Mesenchymal stem cell (in vitro differentiated cells and primary cell): ENCODE measurements around the gene PCDHGA9.

Experiments
- DNase-seq: peaks from one replicate; pipeline ENCODE4 v3.0.0-alpha.2; 2013
- H2AFZ ChIP-seq: one replicate; pipeline ENCODE4 v1.6.1; 2013; ENCODE audit warnings: low read depth, mild to moderate bottlenecking, control low read depth, inconsistent platforms, low read length, moderate library complexity
- H2AK5ac ChIP-seq: 2 replicates; pipeline ENCODE4 v1.6.1; 2013; ENCODE audit warnings: low read length, moderate library complexity, mild to moderate bottlenecking, inconsistent platforms; ENCODE audit not compliant: severe bottlenecking
- H2BK120ac ChIP-seq: one replicate; pipeline ENCODE4 v1.6.1; 2013; ENCODE audit warnings: low read depth, mild to moderate bottlenecking, inconsistent platforms, low read length, moderate library complexity
- H2BK12ac ChIP-seq, 2 experiments: one replicate each; pipeline ENCODE4 v1.6.1; 2013; ENCODE audit warnings: inconsistent platforms in 2 of 2, low read length in 2 of 2, mild to moderate bottlenecking in 2 of 2, moderate library complexity in 2 of 2, control low read depth in 1 of 2
- H2BK15ac ChIP-seq: one replicate; pipeline ENCODE4 v1.6.1; 2013; ENCODE audit warnings: mild to moderate bottlenecking, low read depth, inconsistent platforms; ENCODE audit not compliant: poor library complexity, severe bottlenecking
- H2BK5ac ChIP-seq: 2 replicates; pipeline ENCODE4 v1.6.1; 2013; ENCODE audit warnings: low read depth, mild to moderate bottlenecking, low read length, control low read depth, inconsistent platforms; ENCODE audit not compliant: poor library complexity, severe bottlenecking
- H3K14ac ChIP-seq, 2 experiments: one replicate each; pipeline ENCODE4 v1.6.1; 2013; ENCODE audit warnings: inconsistent platforms in 2 of 2, low read length in 2 of 2, control low read depth in 1 of 2, mild to moderate bottlenecking in 1 of 2, moderate library complexity in 1 of 2
- H3K18ac ChIP-seq, 2 experiments: one replicate each; pipeline ENCODE4 v1.6.1; 2013; ENCODE audit warnings: inconsistent platforms in 2 of 2, low read length in 2 of 2, control low read depth in 1 of 2, low read depth in 1 of 2, mild to moderate bottlenecking in 1 of 2
- H3K23ac ChIP-seq, 2 experiments: one replicate each; pipeline ENCODE4 v1.6.1; 2013; ENCODE audit warnings: inconsistent platforms in 2 of 2, low read length in 2 of 2, mild to moderate bottlenecking in 2 of 2, moderate library complexity in 2 of 2, control low read depth in 1 of 2
- H3K27ac ChIP-seq: 2 replicates; pipeline ENCODE4 v1.5.1; 2013; ENCODE audit warnings: mild to moderate bottlenecking, moderate library complexity, low read length, control low read depth, inconsistent platforms; ENCODE audit not compliant: poor library complexity, severe bottlenecking
- H3K27me3 ChIP-seq, 2 experiments: 2 replicates each; pipeline versions ENCODE4 v1.6.1 to v1.7.0; 2013; ENCODE audit warnings: low read length in 2 of 2, mild to moderate bottlenecking in 2 of 2, moderate library complexity in 2 of 2, control low read depth in 1 of 2, inconsistent platforms in 1 of 2; ENCODE audit not compliant: control insufficient read depth in 1 of 2, insufficient read depth in 1 of 2
- H3K36me3 ChIP-seq, 2 experiments: 2 replicates each; pipeline versions ENCODE4 v1.6.1 to v1.7.0; 2013; ENCODE audit warnings: low read length in 2 of 2, control low read depth in 1 of 2, inconsistent platforms in 1 of 2, low read depth in 1 of 2, mild to moderate bottlenecking in 1 of 2; ENCODE audit not compliant: insufficient read depth in 2 of 2, control insufficient read depth in 1 of 2
- H3K4ac ChIP-seq, 2 experiments: one replicate each; pipeline ENCODE4 v1.6.1; 2013; ENCODE audit warnings: inconsistent platforms in 2 of 2, low read length in 2 of 2, mild to moderate bottlenecking in 2 of 2, moderate library complexity in 2 of 2, control low read depth in 1 of 2, low read depth in 1 of 2
- H3K4me1 ChIP-seq: 2 replicates; pipeline ENCODE4 v1.6.1; 2013; ENCODE audit warnings: low read depth, low read length, control low read depth; ENCODE audit not compliant: control insufficient read depth, insufficient read depth
- H3K4me2 ChIP-seq: 2 replicates; pipeline ENCODE4 v1.6.1; 2013; ENCODE audit warnings: low read length, mild to moderate bottlenecking, inconsistent platforms; ENCODE audit not compliant: poor library complexity, severe bottlenecking
- H3K4me3 ChIP-seq, 2 experiments: 2 replicates each; pipeline versions ENCODE4 v1.5.1 to v1.7.0; 2013; ENCODE audit warnings: low read length in 2 of 2, mild to moderate bottlenecking in 2 of 2, control low read depth in 1 of 2, low read depth in 1 of 2; ENCODE audit not compliant: insufficient read depth in 1 of 2
- H3K79me1 ChIP-seq: replicated peaks from 2 replicates; pipeline ENCODE4 v1.6.1; 2013; ENCODE audit warnings: mild to moderate bottlenecking, control low read depth, low read length, inconsistent platforms; ENCODE audit not compliant: poor library complexity, severe bottlenecking
- H3K9ac ChIP-seq: 2 replicates; pipeline ENCODE4 v1.7.0; 2013; ENCODE audit warnings: mild to moderate bottlenecking, low read length, moderate library complexity
- H3K9me3 ChIP-seq: 2 replicates; pipeline ENCODE4 v1.7.0; 2013; ENCODE audit warnings: mild to moderate bottlenecking, low read length; ENCODE audit not compliant: control insufficient read depth
- H4K8ac ChIP-seq: one replicate; pipeline ENCODE4 v1.6.1; 2013; ENCODE audit warnings: inconsistent platforms, mild to moderate bottlenecking, low read length, moderate library complexity
- H4K91ac ChIP-seq: one replicate; pipeline ENCODE4 v1.6.1; 2013; ENCODE audit warnings: mild to moderate bottlenecking, low read length, inconsistent platforms
- WGBS: methylation state at CpG from one replicate; pipeline ENCODE4 v1.1.7; 2013; ENCODE audit warnings: mixed read lengths; 5-methylcytosine and 5-hydroxymethylcytosine counted together

PCDHGA9 gene

DNA sequence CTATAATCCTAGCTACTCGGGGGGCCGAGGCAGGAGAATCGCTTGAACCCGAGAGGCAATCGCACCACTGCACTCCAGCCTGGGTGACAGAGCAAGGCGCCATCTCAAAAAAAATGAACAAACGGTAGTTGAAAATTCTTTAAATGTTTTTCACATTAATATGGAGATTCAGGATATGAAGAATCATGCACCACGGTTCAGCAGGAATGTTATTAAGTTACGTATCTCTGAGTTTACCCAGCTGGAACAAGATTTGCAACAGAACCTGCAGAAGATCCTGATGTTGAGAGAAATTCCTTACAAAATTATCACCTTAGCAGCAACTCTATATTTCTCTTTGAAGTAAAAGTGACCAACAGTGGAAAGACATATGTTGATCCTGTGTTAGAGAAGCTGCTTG, 37.8 kb downstream of the PCDHGA9 start:
- H4K8ac ChIP-seq = no peak overlapping the region
- H3K14ac ChIP-seq = no peak overlapping the region
- peaks cover 7 to 9% of the 10 kb centered on the region in 2 experiments for H3K36me3 ChIP-seq
- H3K4me3 ChIP-seq = no peak overlapping the region
- H3K18ac ChIP-seq = no peak overlapping the region
- H2AK5ac ChIP-seq = no peak overlapping the region
- no peak overlapping the region for H2AFZ ChIP-seq
- H3K9me3 ChIP-seq = peaks cover 10% of the 10 kb centered on the region
- no peak overlapping the region for H3K23ac ChIP-seq
- DNase-seq = no peak
- peak overlapping the region; percentile 24 for H3K27ac ChIP-seq
- no peak overlapping the region for H3K4me2 ChIP-seq
- no peak overlapping the region for H2BK15ac ChIP-seq
- no peak overlapping the region for H3K4ac ChIP-seq
- no peaks in the 10 kb centered on the region for H3K27me3 ChIP-seq
- peaks cover 5% of the 10 kb centered on the region for H3K4me1 ChIP-seq
- H4K91ac ChIP-seq = no peak overlapping the region
- no peak overlapping the region for H2BK120ac ChIP-seq
- peaks cover 25% of the 10 kb centered on the region for H3K79me1 ChIP-seq
- H2BK5ac ChIP-seq = no peak overlapping the region
- H2BK12ac ChIP-seq = no peak overlapping the region
- 97% methylated on average over 9 of the region's 9 CpGs for WGBS
- H3K9ac ChIP-seq = no peak overlapping the region

DNA sequence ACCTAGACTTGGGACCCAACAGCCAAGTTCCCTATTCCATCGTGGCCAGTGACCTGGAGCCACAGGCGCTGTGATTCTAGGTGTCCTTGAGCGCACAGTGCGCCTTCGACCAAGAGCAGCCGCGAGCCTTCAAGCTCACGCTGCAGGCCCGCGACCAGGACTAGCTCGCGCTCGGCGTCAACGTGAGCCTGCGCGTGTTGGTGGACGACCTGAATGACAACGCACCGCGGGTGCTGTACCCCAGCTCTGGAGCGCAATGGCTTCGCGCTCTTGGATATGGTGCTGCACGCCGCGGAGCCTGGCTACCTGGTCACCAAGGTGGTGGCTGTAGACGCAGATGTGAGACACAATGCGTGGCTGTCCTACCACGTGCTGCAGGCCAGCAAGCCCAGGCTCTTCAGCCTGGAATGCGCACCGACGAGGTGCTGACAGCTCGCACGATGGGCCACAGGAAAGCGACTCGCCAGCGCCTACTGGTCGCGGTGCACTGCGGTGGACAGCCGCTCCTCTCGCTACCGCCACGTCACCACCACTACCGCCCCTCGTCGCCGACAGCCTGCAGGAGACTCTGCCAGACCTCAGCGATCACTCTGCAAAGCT, 39.1 kb downstream of the PCDHGA9 start:
- H3K4me3 ChIP-seq = peak overlapping the region in 1 of 2 experiments; percentile 7
- no peak overlapping the region for H3K27ac ChIP-seq
- H2AFZ ChIP-seq = no peak overlapping the region
- no peak overlapping the region for H2BK120ac ChIP-seq
- peaks cover 25% of the 10 kb centered on the region for H3K79me1 ChIP-seq
- no peak overlapping the region for H3K4ac ChIP-seq
- H4K91ac ChIP-seq = no peak overlapping the region
- H3K4me2 ChIP-seq = no peak overlapping the region
- no peak overlapping the region for H2BK12ac ChIP-seq
- H3K36me3 ChIP-seq = peaks cover 7 to 9% of the 10 kb centered on the region in 2 experiments
- H3K9me3 ChIP-seq = peaks cover 10% of the 10 kb centered on the region
- DNase-seq = no peak
- peak overlapping the region; percentile 13 for H2AK5ac ChIP-seq
- no peak overlapping the region for H2BK5ac ChIP-seq
- no peak overlapping the region for H3K9ac ChIP-seq
- WGBS = 99% methylated on average over 45 of the region's 50 CpGs
- H3K14ac ChIP-seq = no peak overlapping the region
- H3K23ac ChIP-seq = no peak overlapping the region
- H3K18ac ChIP-seq = no peak overlapping the region
- H3K4me1 ChIP-seq = peaks cover 5% of the 10 kb centered on the region
- H3K27me3 ChIP-seq = no peaks in the 10 kb centered on the region
- no peak overlapping the region for H2BK15ac ChIP-seq
- no peak overlapping the region for H4K8ac ChIP-seq
